HUES64 (cell line): ENCODE data around the gene PRKX.
"Not testable (repeated sequence)": the region's sequence is repeated elsewhere in the genome, so short reads cannot be mapped to it uniquely, and the experiment has no call there.

Experiments
- H3K27ac ChIP-seq: 2 replicates; pipeline ENCODE4 v1.7.0; 2013; ENCODE audit warnings: low read depth, low read length, inconsistent platforms
- H3K27me3 ChIP-seq: 2 replicates; pipeline ENCODE4 v1.6.1; 2013; ENCODE audit warnings: mild to moderate bottlenecking, low read length; ENCODE audit not compliant: insufficient read depth
- H3K36me3 ChIP-seq: 2 replicates; pipeline ENCODE4 v1.6.1; 2013; ENCODE audit warnings: mild to moderate bottlenecking, low read length; ENCODE audit not compliant: insufficient read depth
- H3K4me1 ChIP-seq: 2 replicates; pipeline ENCODE4 v1.6.1; 2013; ENCODE audit warnings: mild to moderate bottlenecking, low read length, moderate library complexity; ENCODE audit not compliant: insufficient read depth
- H3K4me3 ChIP-seq: 2 replicates; pipeline ENCODE4 v1.5.1; 2013; ENCODE audit warnings: mild to moderate bottlenecking, low read length, moderate library complexity
- H3K9ac ChIP-seq: 2 replicates; pipeline ENCODE4 v1.6.1; 2013; ENCODE audit warnings: mild to moderate bottlenecking, low read depth, low read length
- H3K9me3 ChIP-seq: 2 replicates; pipeline ENCODE4 v1.6.1; 2013; ENCODE audit warnings: low read depth, low read length; ENCODE audit not compliant: insufficient read depth
- WGBS: fragments of 150-250, 120-280 bp; methylation state at CpG from one replicate; pipeline ENCODE4 v1.1.7; 2013; ENCODE audit warnings: missing lambda C conversion rate; 5-methylcytosine and 5-hydroxymethylcytosine counted together

Gene PRKX

GRCh38 chrX:3680459-3680858 is 33.0 kb downstream of the PRKX start:
- no peaks in the 10 kb centered on the region for H3K27me3 ChIP-seq
- H3K9ac ChIP-seq = no peak overlapping the region
- WGBS = 95% methylated on average over 7 of the region's 7 CpGs
- no peak overlapping the region for H3K4me3 ChIP-seq
- H3K9me3 ChIP-seq = no peaks in the 10 kb centered on the region
- no peaks in the 10 kb centered on the region for H3K4me1 ChIP-seq
- no peaks in the 10 kb centered on the region for H3K36me3 ChIP-seq
- no peak overlapping the region for H3K27ac ChIP-seq

GRCh38 chrX:3679669-3680068 is 33.8 kb downstream of the PRKX start:
- Histone ChIP-seq H3K4me1 (no peaks in the 10 kb centered on the region), H3K36me3 (no peaks in the 10 kb centered on the region), H3K4me3 (no peak overlapping the region), H3K9me3 (no peaks in the 10 kb centered on the region), H3K27me3 (no peaks in the 10 kb centered on the region), H3K9ac (no peak overlapping the region), H3K27ac (no peak overlapping the region)
- 86% methylated on average over 3 of the region's 4 CpGs for WGBS

- H3K36me3 ChIP-seq = peaks cover 6% of the 10 kb centered on the region; the same call in 1 of the 2 replicates
- H3K27ac ChIP-seq = no peak overlapping the region
- H3K27me3 ChIP-seq = no peaks in the 10 kb centered on the region
- H3K4me3 ChIP-seq = no peak overlapping the region
- H3K4me1 ChIP-seq = no peaks in the 10 kb centered on the region
- WGBS = 94% methylated on average over 6 of the region's 6 CpGs
- no peak overlapping the region for H3K9ac ChIP-seq
- H3K9me3 ChIP-seq = no peaks in the 10 kb centered on the region
Measured at GRCh38 chrX:3678328-3678727, 35.1 kb downstream of the PRKX start.

GRCh38 chrX:3674881-3675280 is 38.6 kb downstream of the PRKX start:
- no peaks in the 10 kb centered on the region for H3K4me1 ChIP-seq
- 90% methylated on average over 2 of the region's 8 CpGs for WGBS
- peaks cover 19% of the 10 kb centered on the region for H3K36me3 ChIP-seq

GRCh38 chrX:3669841-3670475 is 43.5 kb downstream of the PRKX start:
- 96% methylated on average over 13 of the region's 13 CpGs for WGBS
- Histone ChIP-seq H3K4me3 (no peak overlapping the region), H3K27ac (no peak overlapping the region), H3K36me3 (peaks cover 33% of the 10 kb centered on the region), H3K27me3 (no peaks in the 10 kb centered on the region), H3K4me1 (no peaks in the 10 kb centered on the region), H3K9me3 (no peaks in the 10 kb centered on the region), H3K9ac (no peak overlapping the region)

More at GRCh38 chrX:3674881-3675280, 38.6 kb downstream of the PRKX start:
- no peak overlapping the region for H3K27ac ChIP-seq
- H3K27me3 ChIP-seq = no peaks in the 10 kb centered on the region
- H3K4me3 ChIP-seq = no peak overlapping the region
- H3K9ac ChIP-seq = no peak overlapping the region
- H3K9me3 ChIP-seq = no peaks in the 10 kb centered on the region

GRCh38 chrX:3666975-3667374 is 46.5 kb downstream of the PRKX start:
- Histone ChIP-seq H3K4me1 (no peaks in the 10 kb centered on the region), H3K9ac (no peak overlapping the region), H3K27ac (no peak overlapping the region), H3K36me3 (peaks cover 17% of the 10 kb centered on the region), H3K27me3 (no peaks in the 10 kb centered on the region), H3K4me3 (no peak overlapping the region), H3K9me3 (no peaks in the 10 kb centered on the region)
- WGBS = 93% methylated on average over 6 of the region's 9 CpGs

- WGBS = 95% methylated on average over 12 of the region's 12 CpGs
- Histone ChIP-seq H3K4me1 (no peaks in the 10 kb centered on the region), H3K36me3 (peaks cover 15% of the 10 kb centered on the region), H3K27ac (no peak overlapping the region), H3K9ac (no peak overlapping the region), H3K4me3 (no peak overlapping the region), H3K9me3 (no peaks in the 10 kb centered on the region), H3K27me3 (no peaks in the 10 kb centered on the region)
Measured at GRCh38 chrX:3664921-3665320, 48.5 kb downstream of the PRKX start.

GRCh38 chrX:3663576-3664250 is 49.7 kb downstream of the PRKX start:
- H3K4me3 ChIP-seq, H3K9ac ChIP-seq, H3K27me3 ChIP-seq, H3K27ac ChIP-seq, H3K9me3 ChIP-seq, H3K4me1 ChIP-seq, H3K36me3 ChIP-seq: not testable (repeated sequence)
- WGBS = 96% methylated on average over 8 of the region's 9 CpGs

GRCh38 chrX:3659761-3660160 is 53.7 kb downstream of the PRKX start:
- Histone ChIP-seq H3K27me3 (no peaks in the 10 kb centered on the region), H3K4me1 (no peaks in the 10 kb centered on the region), H3K4me3 (no peak overlapping the region), H3K36me3 (peaks cover 17% of the 10 kb centered on the region), H3K9ac (no peak overlapping the region), H3K27ac (no peak overlapping the region), H3K9me3 (no peaks in the 10 kb centered on the region)
- 94% methylated on average over 10 of the region's 10 CpGs for WGBS

GRCh38 chrX:3655181-3655580 is 58.3 kb downstream of the PRKX start:
- 97% methylated on average over 19 of the region's 19 CpGs for WGBS
- Histone ChIP-seq H3K4me1 (no peaks in the 10 kb centered on the region), H3K27ac (no peak overlapping the region), H3K36me3 (peaks cover 31% of the 10 kb centered on the region), H3K27me3 (no peaks in the 10 kb centered on the region), H3K9me3 (no peaks in the 10 kb centered on the region), H3K9ac (no peak overlapping the region), H3K4me3 (no peak overlapping the region)

GRCh38 chrX:3653111-3653510 is 60.3 kb downstream of the PRKX start:
- no peak overlapping the region for H3K9ac ChIP-seq
- H3K27me3 ChIP-seq = no peaks in the 10 kb centered on the region
- WGBS = 96% methylated on average over 11 of the region's 13 CpGs
- no peak overlapping the region for H3K27ac ChIP-seq
- H3K9me3 ChIP-seq = no peaks in the 10 kb centered on the region
- no peak overlapping the region for H3K4me3 ChIP-seq
- H3K4me1 ChIP-seq = no peaks in the 10 kb centered on the region
- peaks cover 36% of the 10 kb centered on the region for H3K36me3 ChIP-seq
